SK-N-SH (cell line): Measurements from ENCODE around the gene TTC39B. TPM values are rescaled to one million over a fixed set of nuclear protein-coding genes. Genes with fewer than 3 reads are reported as not detected.

Experiments used
- CTCF ChIA-PET: fragments of 300-600, 350-600 bp; formaldehyde crosslinking; extraction: SDS; loops from one replicate; lab custom pipeline; 2021; lab: Yijun Ruan, JAX
- POLR2A ChIA-PET: fragments of 350-600 bp; sonication (Branson Sonifier 250); formaldehyde crosslinking; extraction: SDS; loops from one replicate; lab custom pipeline; 2020; ENCODE audit warnings: antibody characterized with exemption, inconsistent platforms; lab: Yijun Ruan, JAX
- DNase-seq: peaks from one replicate; pipeline ENCODE4 v3.0.0; 2012
- H2AFZ ChIP-seq: fragments of 200-600 bp; sonication (generic); 2 replicates; pipeline ENCODE4 v1.8.1; 2016; ENCODE audit warnings: antibody characterized with exemption, mild to moderate bottlenecking, low read depth
- H3F3A ChIP-seq: fragments of 200-600 bp; sonication (generic); replicated peaks from 2 replicates; pipeline ENCODE3; 2016; ENCODE audit warnings: antibody characterized with exemption, mild to moderate bottlenecking; ENCODE audit not compliant: insufficient read depth
- H3K27ac ChIP-seq, 2 experiments: fragments of 200-500 bp in 1 of 2; fragments of 200-600 bp in 1 of 2; sonication (Bioruptor generic) in 1 of 2; sonication (generic), shearing (Covaris generic) in 1 of 2; 2 replicates each; pipeline versions ENCODE4 v1.5.1 to v1.6.1; 2014 to 2016; ENCODE audit warnings: low read depth in 2 of 2, inconsistent platforms in 1 of 2, low read length in 1 of 2, mild to moderate bottlenecking in 1 of 2, mixed read lengths in 1 of 2
- H3K27me3 ChIP-seq: fragments of 200-600 bp; sonication (generic), shearing (Covaris generic); 2 replicates; pipeline ENCODE4 v1.6.1; 2016; ENCODE audit warnings: mixed run types; ENCODE audit not compliant: insufficient read depth
- H3K36me3 ChIP-seq, 2 experiments: fragments of 200-500 bp in 1 of 2; fragments of 200-600 bp in 1 of 2; sonication (Bioruptor generic) in 1 of 2; sonication (generic) in 1 of 2; replicated peaks in 1 of 2; 2 replicates each; pipeline versions ENCODE3 to v1.5.1; 2014 to 2016; ENCODE audit warnings: low read length in 1 of 2, mild to moderate bottlenecking in 1 of 2; ENCODE audit not compliant: insufficient read depth in 2 of 2, control insufficient read depth in 1 of 2
- H3K4me1 ChIP-seq, 2 experiments: fragments of 200-500 bp in 1 of 2; fragments of 200-600 bp in 1 of 2; sonication (Bioruptor generic) in 1 of 2; sonication (generic), shearing (Covaris generic) in 1 of 2; 2 replicates each; pipeline versions ENCODE4 v1.5.1 to v1.6.1; 2014 to 2016; ENCODE audit warnings: low read depth in 1 of 2, low read length in 1 of 2, mixed run types in 1 of 2; ENCODE audit not compliant: insufficient read depth in 2 of 2, control insufficient read depth in 1 of 2
- H3K4me2 ChIP-seq: fragments of 200-600 bp; sonication (generic), shearing (Covaris generic); 2 replicates; pipeline ENCODE4 v1.6.1; 2017; ENCODE audit warnings: mixed run types
- H3K4me3 ChIP-seq, 2 experiments: fragments of 200-500 bp in 1 of 2; fragments of 200-600 bp in 1 of 2; sonication (Bioruptor generic) in 1 of 2; sonication (generic), shearing (Covaris generic) in 1 of 2; 2 replicates each; pipeline versions ENCODE4 v1.5.1 to v1.8.1; 2014 to 2016; ENCODE audit warnings: low read depth in 2 of 2, inconsistent platforms in 1 of 2, low read length in 1 of 2, mild to moderate bottlenecking in 1 of 2, mixed read lengths in 1 of 2, moderate library complexity in 1 of 2
- H3K79me2 ChIP-seq: fragments of 200-600 bp; sonication (generic); 2 replicates; pipeline ENCODE4 v1.8.1; 2017; ENCODE audit warnings: mild to moderate bottlenecking; ENCODE audit not compliant: insufficient read depth
- H3K9ac ChIP-seq: fragments of 200-600 bp; sonication (generic); 2 replicates; pipeline ENCODE4 v1.6.1; 2017; ENCODE audit warnings: mixed run types
- H3K9me2 ChIP-seq: fragments of 200-600 bp; sonication (generic); 2 replicates; pipeline ENCODE4 v1.6.1; 2017; ENCODE audit warnings: mixed run types
- H3K9me3 ChIP-seq: fragments of 200-600 bp; sonication (generic); 2 replicates; pipeline ENCODE4 v1.6.1; 2017; ENCODE audit warnings: mixed run types, mild to moderate bottlenecking, moderate library complexity
- H4K20me1 ChIP-seq: fragments of 200-600 bp; sonication (generic); 2 replicates; pipeline ENCODE4 v1.6.1; 2017; ENCODE audit warnings: mild to moderate bottlenecking, mixed run types; ENCODE audit not compliant: insufficient read depth
- EP300 ChIP-seq, 2 experiments: IDR thresholded peaks; 2 replicates each; pipeline versions ENCODE4 v1.4.0 to v1.6.1; 2012; ENCODE audit warnings: borderline replicate concordance in 1 of 2, low read depth in 1 of 2, low read length in 1 of 2
- FOXM1 ChIP-seq: IDR thresholded peaks from 2 replicates; pipeline ENCODE4 v1.4.0; 2012; ENCODE audit warnings: low read depth, mild to moderate bottlenecking
- MEF2A ChIP-seq: IDR thresholded peaks from 2 replicates; pipeline ENCODE4 v1.4.0; 2012; ENCODE audit warnings: low read depth, borderline replicate concordance
- MXI1 ChIP-seq: IDR thresholded peaks from 2 replicates; pipeline ENCODE4 v1.6.1; 2012; ENCODE audit warnings: mild to moderate bottlenecking, low read depth, low read length, improper control_type of control experiment
- NFIC ChIP-seq: IDR thresholded peaks from 2 replicates; pipeline ENCODE4 v1.4.0; 2012; ENCODE audit warnings: borderline replicate concordance
- POLR2AphosphoS5 ChIP-seq: IDR thresholded peaks from 2 replicates; pipeline ENCODE4 v1.6.1; 2012; ENCODE audit warnings: low read depth, low read length
- RCOR1 ChIP-seq: fragments of 150-350 bp; IDR thresholded peaks from 2 replicates; pipeline ENCODE4 v1.6.1; 2017; ENCODE audit warnings: antibody characterized with exemption, low read length
- WGBS: methylation state at CpG from one replicate; pipeline ENCODE4 v1.1.6; 2017; ENCODE audit warnings: low lambda C conversion rate; 5-methylcytosine and 5-hydroxymethylcytosine counted together
- polyA plus RNA-seq, 3 experiments: library from polyadenylated mRNA; depleted of rRNA; stranded (reverse); fragments of >200 nt; gene quantifications; 2 replicates each; pipeline ENCODE4 v1.2.3, GENCODE V29; 2012
- TF ChIP-seq, protein P1 (sequence below): IDR thresholded peaks from 2 replicates; pipeline ENCODE4 v1.4.0; 2012; ENCODE audit warnings: low read depth
- TF ChIP-seq, protein P2 (sequence below): IDR thresholded peaks from 2 replicates; pipeline ENCODE4 v1.6.1; 2012; ENCODE audit warnings: mild to moderate bottlenecking, low read depth, low read length, moderate library complexity
- TF ChIP-seq, protein P3 (sequence below): IDR thresholded peaks from 2 replicates; pipeline ENCODE4 v1.4.0; 2012; ENCODE audit warnings: low read depth, borderline replicate concordance

TTC39B gene
- polyA plus RNA-seq, 1 of the 3 experiments (the other 2 are of a cell fraction): 0.54 TPM

DNA sequence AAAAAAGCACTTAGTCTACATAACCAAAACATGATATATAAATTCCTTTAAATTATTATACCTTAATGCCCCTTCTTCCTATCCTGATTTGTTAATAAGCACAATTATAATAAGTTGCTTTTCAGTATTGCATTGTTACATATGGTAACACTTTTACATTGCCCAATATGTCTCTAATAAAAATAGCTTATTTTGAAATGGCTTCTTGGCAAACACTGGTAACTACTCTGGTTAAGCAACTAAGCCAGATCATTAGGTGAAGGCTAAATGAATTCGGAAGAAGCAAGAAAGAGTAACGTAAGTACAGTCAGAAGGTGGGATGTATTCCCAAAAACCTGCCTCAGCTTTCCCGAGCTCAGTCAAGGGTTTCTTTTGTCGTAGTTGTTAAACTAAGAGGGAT is 85.3 kb downstream of the TTC39B start (continued):
- no peak for TF ChIP-seq MEF2A
- TF ChIP-seq, protein P1, sequence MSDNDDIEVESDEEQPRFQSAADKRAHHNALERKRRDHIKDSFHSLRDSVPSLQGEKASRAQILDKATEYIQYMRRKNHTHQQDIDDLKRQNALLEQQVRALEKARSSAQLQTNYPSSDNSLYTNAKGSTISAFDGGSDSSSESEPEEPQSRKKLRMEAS: no peak
- TF ChIP-seq EP300 (IDR thresholded peaks at IDR 0.05; ENCODE audit: borderline replicate concordance in 1 of 2, low read depth in 1 of 2, low read length in 1 of 2): no peak
- no peak for TF ChIP-seq RCOR1
- TF ChIP-seq FOXM1: no peak

DNA sequence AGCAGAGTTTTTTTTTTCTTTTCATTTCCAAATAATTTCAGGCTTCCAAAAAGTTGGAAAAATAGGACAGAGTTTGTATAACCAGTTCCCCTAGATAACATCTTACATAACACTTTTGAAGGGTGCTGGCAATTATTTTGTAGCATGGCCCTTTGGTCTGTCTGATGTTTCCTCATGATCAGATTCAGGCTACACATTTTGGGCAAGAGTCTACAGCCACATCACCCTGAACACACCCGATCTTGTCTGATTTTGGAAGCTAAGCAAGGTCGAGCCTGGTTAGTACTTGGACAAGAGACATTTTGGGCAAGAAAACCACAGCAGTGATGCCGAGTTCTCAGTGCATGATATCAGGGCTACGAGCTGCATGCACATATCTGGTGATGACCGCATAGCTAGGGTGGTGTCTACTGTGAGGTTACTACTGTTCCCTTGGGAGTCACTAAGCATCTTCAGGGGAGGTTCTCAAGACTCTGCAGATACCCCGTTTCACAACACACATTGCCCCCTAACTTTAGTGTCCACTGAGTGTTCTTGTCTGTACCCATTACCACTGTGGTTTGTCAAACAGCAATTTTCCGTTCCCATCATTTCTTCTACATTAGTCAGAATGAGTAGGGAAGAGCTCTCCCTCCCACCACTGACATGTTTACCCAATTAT is 86.2 kb downstream of the TTC39B start:
- no peaks in the 10 kb centered on the region for H3K27me3 ChIP-seq
- H3K4me3 ChIP-seq: no peak overlapping the region
- 83% methylated on average over 7 of the region's 7 CpGs for WGBS
- TF ChIP-seq, protein P2, sequence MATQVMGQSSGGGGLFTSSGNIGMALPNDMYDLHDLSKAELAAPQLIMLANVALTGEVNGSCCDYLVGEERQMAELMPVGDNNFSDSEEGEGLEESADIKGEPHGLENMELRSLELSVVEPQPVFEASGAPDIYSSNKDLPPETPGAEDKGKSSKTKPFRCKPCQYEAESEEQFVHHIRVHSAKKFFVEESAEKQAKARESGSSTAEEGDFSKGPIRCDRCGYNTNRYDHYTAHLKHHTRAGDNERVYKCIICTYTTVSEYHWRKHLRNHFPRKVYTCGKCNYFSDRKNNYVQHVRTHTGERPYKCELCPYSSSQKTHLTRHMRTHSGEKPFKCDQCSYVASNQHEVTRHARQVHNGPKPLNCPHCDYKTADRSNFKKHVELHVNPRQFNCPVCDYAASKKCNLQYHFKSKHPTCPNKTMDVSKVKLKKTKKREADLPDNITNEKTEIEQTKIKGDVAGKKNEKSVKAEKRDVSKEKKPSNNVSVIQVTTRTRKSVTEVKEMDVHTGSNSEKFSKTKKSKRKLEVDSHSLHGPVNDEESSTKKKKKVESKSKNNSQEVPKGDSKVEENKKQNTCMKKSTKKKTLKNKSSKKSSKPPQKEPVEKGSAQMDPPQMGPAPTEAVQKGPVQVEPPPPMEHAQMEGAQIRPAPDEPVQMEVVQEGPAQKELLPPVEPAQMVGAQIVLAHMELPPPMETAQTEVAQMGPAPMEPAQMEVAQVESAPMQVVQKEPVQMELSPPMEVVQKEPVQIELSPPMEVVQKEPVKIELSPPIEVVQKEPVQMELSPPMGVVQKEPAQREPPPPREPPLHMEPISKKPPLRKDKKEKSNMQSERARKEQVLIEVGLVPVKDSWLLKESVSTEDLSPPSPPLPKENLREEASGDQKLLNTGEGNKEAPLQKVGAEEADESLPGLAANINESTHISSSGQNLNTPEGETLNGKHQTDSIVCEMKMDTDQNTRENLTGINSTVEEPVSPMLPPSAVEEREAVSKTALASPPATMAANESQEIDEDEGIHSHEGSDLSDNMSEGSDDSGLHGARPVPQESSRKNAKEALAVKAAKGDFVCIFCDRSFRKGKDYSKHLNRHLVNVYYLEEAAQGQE: no peak
- TF ChIP-seq NFIC: no peak
- TF ChIP-seq, protein P3, sequence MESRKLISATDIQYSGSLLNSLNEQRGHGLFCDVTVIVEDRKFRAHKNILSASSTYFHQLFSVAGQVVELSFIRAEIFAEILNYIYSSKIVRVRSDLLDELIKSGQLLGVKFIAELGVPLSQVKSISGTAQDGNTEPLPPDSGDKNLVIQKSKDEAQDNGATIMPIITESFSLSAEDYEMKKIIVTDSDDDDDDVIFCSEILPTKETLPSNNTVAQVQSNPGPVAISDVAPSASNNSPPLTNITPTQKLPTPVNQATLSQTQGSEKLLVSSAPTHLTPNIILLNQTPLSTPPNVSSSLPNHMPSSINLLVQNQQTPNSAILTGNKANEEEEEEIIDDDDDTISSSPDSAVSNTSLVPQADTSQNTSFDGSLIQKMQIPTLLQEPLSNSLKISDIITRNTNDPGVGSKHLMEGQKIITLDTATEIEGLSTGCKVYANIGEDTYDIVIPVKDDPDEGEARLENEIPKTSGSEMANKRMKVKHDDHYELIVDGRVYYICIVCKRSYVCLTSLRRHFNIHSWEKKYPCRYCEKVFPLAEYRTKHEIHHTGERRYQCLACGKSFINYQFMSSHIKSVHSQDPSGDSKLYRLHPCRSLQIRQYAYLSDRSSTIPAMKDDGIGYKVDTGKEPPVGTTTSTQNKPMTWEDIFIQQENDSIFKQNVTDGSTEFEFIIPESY: no peak
- no peak for TF ChIP-seq POLR2AphosphoS5
- no peak for TF ChIP-seq MXI1
- no peak for DNase-seq
- no peaks in the 10 kb centered on the region for H3F3A ChIP-seq
- CTCF ChIA-PET: interaction anchor here (1.4 to 3.5 kb wide), 4 partner anchors 8 to 11 kb away, joined by 5 to 20 read pairs (median 10); no protein-coding TSS in a partner anchor
- no peak overlapping the region for H3K27ac ChIP-seq
- POLR2A ChIA-PET: no interaction called here
- no peaks in the 10 kb centered on the region for H3K9me2 ChIP-seq
- H4K20me1 ChIP-seq: no peaks in the 10 kb centered on the region
- peaks cover 0 to 2% of the 10 kb centered on the region in 2 experiments for H3K36me3 ChIP-seq
- H3K79me2 ChIP-seq: no peaks in the 10 kb centered on the region
- no peak overlapping the region for H2AFZ ChIP-seq
- H3K4me2 ChIP-seq: no peak overlapping the region
- no peak overlapping the region for H3K9ac ChIP-seq
- peaks cover 0 to 2% of the 10 kb centered on the region in 2 experiments; a peak in 1 of 4 replicates for H3K4me1 ChIP-seq
- H3K9me3 ChIP-seq: no peaks in the 10 kb centered on the region
